Astrocyte (in vitro differentiated cells and primary cell): ENCODE results near the gene ATP12A. TPM values are rescaled to one million over a fixed set of nuclear protein-coding genes. Genes with fewer than 3 reads are reported as not detected.

Source experiments
- DNase-seq: peaks from one replicate; pipeline ENCODE4 v3.0.0-alpha.2; 2010; ENCODE audit warnings: low read depth
- FAIRE-seq: peaks from 2 replicates; lab custom pipeline; 2011; peaks lifted over from hg19 to GRCh38; lab: Jason Lieb, UNC
- H2AFZ ChIP-seq: 2 replicates; pipeline ENCODE4 v1.6.0; 2012; ENCODE audit warnings: low read depth, low read length, inconsistent platforms
- H3K27ac ChIP-seq: 2 replicates; pipeline ENCODE4 v1.5.1; 2011; ENCODE audit warnings: low read depth, low read length, inconsistent platforms
- H3K27me3 ChIP-seq: 2 replicates; pipeline ENCODE4 v1.6.0; 2011; ENCODE audit warnings: low read length, inconsistent platforms; ENCODE audit not compliant: insufficient read depth
- H3K36me3 ChIP-seq: 2 replicates; pipeline ENCODE4 v1.5.1; 2011; ENCODE audit warnings: low read length, inconsistent platforms; ENCODE audit not compliant: insufficient read depth
- H3K4me1 ChIP-seq: 2 replicates; pipeline ENCODE4 v1.5.1; 2011; ENCODE audit warnings: low read length, inconsistent platforms; ENCODE audit not compliant: insufficient read depth
- H3K4me2 ChIP-seq: 2 replicates; pipeline ENCODE4 v1.6.0; 2012; ENCODE audit warnings: low read length, inconsistent platforms
- H3K4me3 ChIP-seq: 2 replicates; pipeline ENCODE4 v1.5.1; 2011; ENCODE audit warnings: low read depth, mild to moderate bottlenecking, low read length, inconsistent platforms; ENCODE audit not compliant: insufficient read depth
- H3K79me2 ChIP-seq: 2 replicates; pipeline ENCODE4 v1.6.0; 2012; ENCODE audit warnings: mild to moderate bottlenecking, low read length, inconsistent platforms; ENCODE audit not compliant: insufficient read depth
- H3K9ac ChIP-seq: 2 replicates; pipeline ENCODE4 v1.6.0; 2012; ENCODE audit warnings: mild to moderate bottlenecking, low read length, inconsistent platforms
- H3K9me3 ChIP-seq: 2 replicates; pipeline ENCODE4 v1.5.1; 2012; ENCODE audit warnings: low read depth, mild to moderate bottlenecking, low read length, inconsistent platforms; ENCODE audit not compliant: insufficient read depth
- H4K20me1 ChIP-seq: 2 replicates; pipeline ENCODE4 v1.6.0; 2012; ENCODE audit warnings: low read length, inconsistent platforms; ENCODE audit not compliant: insufficient read depth
- H3K27ac Mint-ChIP-seq: one replicate; pipeline ENCODE4 v1.8.0; 2021; ENCODE audit warnings: mild to moderate bottlenecking, mixed read lengths; ENCODE audit not compliant: unreplicated experiment
- H3K27me3 Mint-ChIP-seq: one replicate; pipeline ENCODE4 v1.8.0; 2021; ENCODE audit warnings: low read depth, mixed read lengths; ENCODE audit not compliant: unreplicated experiment
- H3K36me3 Mint-ChIP-seq: one replicate; pipeline ENCODE4 v1.8.0; 2021; ENCODE audit warnings: low read depth, mixed read lengths; ENCODE audit not compliant: unreplicated experiment
- H3K4me1 Mint-ChIP-seq: one replicate; pipeline ENCODE4 v1.8.0; 2021; ENCODE audit warnings: low read depth, mixed read lengths; ENCODE audit not compliant: unreplicated experiment
- H3K4me3 Mint-ChIP-seq: one replicate; pipeline ENCODE4 v1.8.0; 2021; ENCODE audit warnings: mild to moderate bottlenecking, moderate library complexity, mixed read lengths; ENCODE audit not compliant: unreplicated experiment
- H3K9me3 Mint-ChIP-seq: one replicate; pipeline ENCODE4 v1.8.0; 2021; ENCODE audit warnings: mild to moderate bottlenecking, mixed read lengths; ENCODE audit not compliant: unreplicated experiment
- EZH2 ChIP-seq: IDR thresholded peaks from 2 replicates; pipeline ENCODE4 v1.6.1; 2012; ENCODE audit warnings: mild to moderate bottlenecking, low read length, inconsistent platforms; ENCODE audit not compliant: insufficient read depth
- total RNA-seq: library from RNA; stranded (reverse); gene quantifications from 2 replicates; pipeline ENCODE4 v1.2.1, GENCODE V29; 2021
- TF ChIP-seq, protein P1 (sequence below): IDR thresholded peaks from 2 replicates; pipeline ENCODE4 v1.5.1; 2011; ENCODE audit warnings: low read depth, mild to moderate bottlenecking, inconsistent platforms, low read length, moderate library complexity; ENCODE audit not compliant: insufficient read depth

ATP12A gene
- total RNA-seq, 1 donor from 2014 or later = not detected

DNA sequence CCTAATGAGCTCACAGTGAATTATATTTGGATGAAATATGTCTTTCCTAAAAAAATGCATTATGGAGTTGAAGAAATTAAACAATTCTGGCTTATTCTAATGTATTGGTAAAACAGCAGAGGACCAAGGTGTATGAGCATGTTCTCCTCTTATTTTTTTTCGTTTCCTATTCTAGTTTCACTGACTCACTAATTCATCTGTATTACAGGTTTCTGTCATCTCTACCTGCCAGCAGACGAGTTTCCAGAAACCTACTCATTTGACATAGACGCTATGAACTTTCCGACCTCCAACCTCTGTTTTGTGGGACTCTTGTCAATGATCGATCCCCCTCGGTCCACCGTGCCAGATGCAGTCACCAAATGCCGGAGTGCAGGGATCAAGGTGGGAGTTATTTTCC lies 20.3 kb downstream of the ATP12A start:
- no peak for FAIRE-seq
- H3K4me1 Mint-ChIP-seq = no peaks in the 10 kb centered on the region
- peaks cover 2% of the 10 kb centered on the region for H3K9me3 Mint-ChIP-seq

DNA sequence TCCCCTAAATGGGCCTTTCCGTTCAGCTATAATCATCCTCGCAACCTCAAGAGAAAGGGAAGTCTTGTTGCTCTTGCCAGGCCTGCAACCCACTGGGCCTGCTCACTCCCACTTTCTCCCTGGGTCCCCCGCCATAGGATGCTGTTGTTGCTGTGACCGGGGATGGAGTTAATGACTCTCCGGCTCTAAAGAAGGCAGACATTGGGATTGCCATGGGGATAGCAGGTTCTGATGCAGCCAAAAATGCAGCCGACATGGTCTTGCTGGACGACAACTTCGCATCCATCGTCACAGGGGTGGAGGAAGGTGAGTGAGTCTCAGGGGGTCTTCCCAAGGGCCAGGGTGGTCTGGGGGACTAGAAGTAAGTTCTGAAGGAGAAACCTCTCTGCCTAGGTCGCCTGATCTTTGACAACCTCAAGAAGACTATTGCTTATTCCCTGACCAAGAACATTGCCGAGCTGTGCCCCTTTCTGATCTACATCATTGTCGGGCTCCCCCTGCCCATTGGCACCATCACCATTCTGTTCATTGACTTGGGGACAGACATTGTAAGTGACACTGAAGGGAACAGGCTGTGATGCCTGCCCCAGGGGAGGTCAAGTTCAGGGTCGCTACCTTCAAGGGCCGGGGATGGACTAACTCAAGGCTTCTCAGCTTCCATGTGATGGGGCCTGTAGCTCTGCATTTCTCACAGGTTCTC lies 26.8 kb downstream of the ATP12A start:
- Mint-ChIP-seq H3K27me3 (peaks cover 34% of the 10 kb centered on the region), H3K4me3 (no peak overlapping the region), H3K4me1 (no peaks in the 10 kb centered on the region), H3K9me3 (peaks cover 2% of the 10 kb centered on the region), H3K36me3 (no peaks in the 10 kb centered on the region), H3K27ac (no peak overlapping the region)
- no peaks in the 10 kb centered on the region for H4K20me1 ChIP-seq
- no peaks in the 10 kb centered on the region for H3K9me3 ChIP-seq
- H3K79me2 ChIP-seq = no peaks in the 10 kb centered on the region
- no peak for DNase-seq
- H2AFZ ChIP-seq = no peak overlapping the region
- no peak for FAIRE-seq
- no peak for TF ChIP-seq EZH2
- TF ChIP-seq, protein P1, sequence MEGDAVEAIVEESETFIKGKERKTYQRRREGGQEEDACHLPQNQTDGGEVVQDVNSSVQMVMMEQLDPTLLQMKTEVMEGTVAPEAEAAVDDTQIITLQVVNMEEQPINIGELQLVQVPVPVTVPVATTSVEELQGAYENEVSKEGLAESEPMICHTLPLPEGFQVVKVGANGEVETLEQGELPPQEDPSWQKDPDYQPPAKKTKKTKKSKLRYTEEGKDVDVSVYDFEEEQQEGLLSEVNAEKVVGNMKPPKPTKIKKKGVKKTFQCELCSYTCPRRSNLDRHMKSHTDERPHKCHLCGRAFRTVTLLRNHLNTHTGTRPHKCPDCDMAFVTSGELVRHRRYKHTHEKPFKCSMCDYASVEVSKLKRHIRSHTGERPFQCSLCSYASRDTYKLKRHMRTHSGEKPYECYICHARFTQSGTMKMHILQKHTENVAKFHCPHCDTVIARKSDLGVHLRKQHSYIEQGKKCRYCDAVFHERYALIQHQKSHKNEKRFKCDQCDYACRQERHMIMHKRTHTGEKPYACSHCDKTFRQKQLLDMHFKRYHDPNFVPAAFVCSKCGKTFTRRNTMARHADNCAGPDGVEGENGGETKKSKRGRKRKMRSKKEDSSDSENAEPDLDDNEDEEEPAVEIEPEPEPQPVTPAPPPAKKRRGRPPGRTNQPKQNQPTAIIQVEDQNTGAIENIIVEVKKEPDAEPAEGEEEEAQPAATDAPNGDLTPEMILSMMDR = no peak
- no peak overlapping the region for H3K27ac ChIP-seq
- no peaks in the 10 kb centered on the region for H3K4me1 ChIP-seq
- H3K36me3 ChIP-seq = no peaks in the 10 kb centered on the region
- no peak overlapping the region for H3K4me2 ChIP-seq
- no peak overlapping the region for H3K4me3 ChIP-seq
- H3K27me3 ChIP-seq = no peaks in the 10 kb centered on the region
- no peak overlapping the region for H3K9ac ChIP-seq

More for the DNA sequence above, 20.3 kb downstream of the ATP12A start:
- TF ChIP-seq, protein P1 = no peak
- no peak for TF ChIP-seq EZH2
- Histone ChIP-seq H3K9ac (no peak overlapping the region), H4K20me1 (no peaks in the 10 kb centered on the region), H2AFZ (no peak overlapping the region), H3K36me3 (no peaks in the 10 kb centered on the region), H3K79me2 (no peaks in the 10 kb centered on the region), H3K4me2 (no peak overlapping the region), H3K4me1 (no peaks in the 10 kb centered on the region), H3K27me3 (peaks cover 6% of the 10 kb centered on the region), H3K27ac (no peak overlapping the region), H3K4me3 (no peak overlapping the region), H3K9me3 (no peaks in the 10 kb centered on the region)
- Mint-ChIP-seq H3K27ac (no peak overlapping the region), H3K36me3 (no peaks in the 10 kb centered on the region), H3K4me3 (no peak overlapping the region), H3K27me3 (peaks cover 39% of the 10 kb centered on the region)
- no peak for DNase-seq
